ENCODE measurements around the gene EML6.

EML6 gene

GRCh38 chr2:54879598-54880332 is 156.3 kb downstream of the EML6 start:
- no peak for DNase-seq (ENCODE audit: low read depth in 2 of 2)

DNA sequence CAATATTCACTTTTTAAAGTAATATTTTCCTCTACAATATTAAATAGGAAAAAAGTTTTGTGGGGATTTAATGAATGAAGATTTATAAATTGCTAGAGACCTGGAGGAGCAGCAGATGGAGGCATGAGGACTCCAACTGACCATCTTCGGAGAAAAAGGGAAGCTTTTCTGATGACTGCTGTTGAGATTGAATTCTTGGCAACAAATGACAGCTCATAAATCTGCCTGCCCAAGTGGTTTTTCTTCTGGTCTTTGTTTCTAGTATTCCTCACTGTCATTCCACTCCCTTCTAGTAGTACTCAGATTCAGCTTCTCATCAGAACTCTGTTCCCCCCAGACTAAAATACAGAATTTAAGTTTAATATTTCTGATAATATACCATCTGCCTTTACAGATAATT is 157.0 kb downstream of the EML6 start:
- no peak for DNase-seq (ENCODE audit: low read depth in 2 of 2)

DNA sequence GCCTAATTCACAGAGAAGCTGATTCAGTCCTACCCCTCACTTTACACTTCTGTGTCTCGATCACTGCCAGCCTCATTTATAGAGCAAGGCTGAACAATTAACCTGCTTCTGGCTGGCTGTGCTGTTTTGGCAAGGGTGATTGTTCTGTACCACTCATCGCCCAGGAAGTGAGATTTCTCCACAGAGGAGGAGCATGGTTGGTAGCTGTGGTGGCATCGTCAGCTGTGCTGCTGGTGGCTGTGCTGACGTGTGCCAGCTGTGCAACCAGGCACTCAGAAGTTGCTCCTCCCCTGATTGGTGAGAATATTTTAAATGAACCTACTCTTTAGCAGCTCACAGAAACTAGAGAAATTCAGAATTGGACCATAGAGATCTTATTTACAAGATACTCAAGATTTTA is 158.3 kb downstream of the EML6 start:
- DNase-seq (ENCODE audit: low read depth in 2 of 2): no peak

- no peak for DNase-seq (ENCODE audit: low read depth in 2 of 2)
Observed at GRCh38 chr2:54885891-54886290, 162.4 kb downstream of the EML6 start.

DNA sequence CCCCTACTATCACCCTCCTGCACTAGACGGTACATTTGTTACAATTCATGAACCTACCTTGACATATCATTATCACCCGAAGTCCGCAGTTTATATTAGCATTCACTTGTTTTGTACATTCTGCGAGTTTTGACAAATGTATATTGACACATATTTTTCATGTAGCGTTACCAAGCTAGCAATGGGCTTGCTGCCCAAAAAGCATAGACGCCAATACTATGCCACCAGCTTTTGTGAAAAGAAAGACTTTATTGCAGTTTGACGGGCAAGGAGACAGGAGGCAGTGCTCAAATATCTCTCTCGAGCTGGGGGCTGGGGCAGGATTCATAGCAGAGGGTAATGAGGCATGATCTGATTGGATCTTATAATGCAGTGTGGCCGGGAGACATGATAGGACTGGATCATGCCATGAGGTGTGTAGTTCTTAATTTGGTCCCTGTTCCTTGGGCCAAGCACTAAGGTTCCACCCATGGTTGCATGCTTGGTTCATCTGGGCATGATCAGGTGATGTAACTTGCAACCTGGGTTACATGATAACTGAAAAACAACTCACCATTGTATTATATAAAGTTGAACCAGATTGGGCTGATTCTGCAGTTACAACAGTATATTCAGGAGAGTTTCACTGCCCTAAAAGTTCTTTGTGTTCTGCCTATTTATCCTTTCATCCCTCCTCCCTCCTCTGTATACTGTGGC is 164.5 kb downstream of the EML6 start:
- no peak for DNase-seq (ENCODE audit: low read depth in 2 of 2)

GRCh38 chr2:54889053-54889452 is 165.6 kb downstream of the EML6 start:
- DNase-seq (ENCODE audit: low read depth in 2 of 2): no peak

GRCh38 chr2:54891909-54892308 is 168.4 kb downstream of the EML6 start:
- no peak for DNase-seq (ENCODE audit: low read depth in 2 of 2)

- no peak for DNase-seq (ENCODE audit: low read depth in 2 of 2)
Observed at GRCh38 chr2:54894467-54894866, 171.0 kb downstream of the EML6 start.

DNA sequence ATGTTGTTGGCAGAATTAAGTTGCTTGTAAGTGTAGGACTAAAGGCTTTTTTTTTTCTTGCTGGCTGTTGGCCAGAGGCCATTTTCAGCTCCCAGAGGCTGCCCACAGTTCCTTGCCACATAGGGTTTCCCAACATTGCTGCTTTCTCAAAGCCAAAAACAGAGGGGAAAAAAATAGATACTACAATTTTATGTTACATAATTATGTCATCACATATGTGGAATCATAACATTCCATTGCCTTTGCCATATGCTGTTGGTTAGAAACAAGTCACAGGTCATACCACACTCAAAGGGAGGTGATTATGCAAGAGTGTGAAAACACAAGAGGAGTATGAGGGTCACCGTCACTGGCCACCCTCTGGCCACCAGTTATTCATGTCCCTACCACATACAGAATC is 172.3 kb downstream of the EML6 start:
- no peak for DNase-seq (ENCODE audit: low read depth in 2 of 2)

DNA sequence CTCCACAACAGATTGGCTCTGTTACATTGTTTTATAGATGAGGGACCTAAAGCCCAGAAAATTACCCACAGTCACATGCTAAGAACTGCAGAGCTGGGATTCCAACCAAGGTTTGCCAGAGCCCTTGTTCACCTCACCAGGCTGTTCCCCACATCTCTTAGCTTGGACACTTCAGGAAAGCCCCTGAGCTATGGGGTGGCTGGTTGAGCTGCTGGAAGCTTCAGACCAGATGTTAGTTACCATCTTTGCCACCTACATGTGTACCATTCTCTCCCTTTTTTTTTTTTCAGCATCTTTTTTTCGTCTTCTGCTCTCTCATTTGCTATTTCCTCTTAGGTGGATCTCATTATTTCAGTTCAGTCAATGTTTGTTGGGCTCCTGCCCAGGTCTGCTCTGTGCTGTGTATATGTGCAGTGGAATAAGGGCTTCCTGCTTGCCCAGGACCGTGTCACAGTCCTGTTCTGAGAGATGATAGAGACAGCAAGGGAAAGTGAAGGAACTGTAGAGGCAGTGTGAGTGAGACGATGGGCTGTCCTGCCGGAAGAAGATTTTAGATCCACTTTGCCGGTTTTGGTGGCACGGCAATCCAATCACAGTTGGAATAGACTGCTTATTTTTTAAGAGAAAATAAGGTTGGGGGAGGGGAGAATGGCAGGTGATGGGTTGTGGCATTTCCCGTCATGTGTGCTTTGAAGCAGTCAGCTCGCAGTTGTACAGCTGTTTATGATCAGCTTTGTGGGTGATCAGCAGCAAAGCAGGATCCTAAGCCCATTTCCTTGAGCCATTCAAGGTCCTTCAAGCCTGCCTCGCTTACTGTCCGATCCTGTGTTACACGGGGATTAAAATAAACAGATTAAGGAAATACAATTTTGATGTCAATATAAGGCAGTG is 174.2 kb downstream of the EML6 start:
- no peak for DNase-seq (ENCODE audit: low read depth in 2 of 2)

GRCh38 chr2:54898456-54899226 is 175.2 kb downstream of the EML6 start:
- DNase-seq (ENCODE audit: low read depth in 2 of 2): no peak

DNA sequence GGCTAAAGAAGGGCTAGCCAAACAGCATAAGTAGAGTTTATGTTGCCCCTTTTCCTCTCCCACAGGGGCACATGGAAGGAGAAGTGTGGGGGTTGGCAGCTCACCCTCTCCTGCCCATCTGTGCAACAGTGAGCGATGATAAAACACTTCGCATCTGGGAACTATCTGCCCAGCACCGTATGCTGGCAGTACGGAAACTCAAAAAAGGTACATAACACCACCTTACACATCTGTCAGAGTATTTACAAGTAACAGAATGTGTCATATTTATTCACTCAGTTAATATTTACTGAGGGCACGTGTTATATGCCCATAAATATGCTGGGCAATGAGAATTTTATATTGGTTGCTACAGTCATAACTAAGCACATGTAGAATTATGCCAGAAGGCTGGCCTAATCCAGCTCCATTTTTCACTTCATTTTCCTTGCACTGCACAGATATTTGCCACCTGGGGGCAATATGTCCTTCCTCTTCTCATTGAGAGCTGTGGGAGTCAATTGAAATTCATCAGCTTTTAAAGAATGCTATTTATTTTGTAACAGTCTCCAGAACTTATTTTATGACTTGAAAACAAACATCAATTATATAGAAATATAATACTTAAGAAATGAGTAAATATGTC is 176.2 kb downstream of the EML6 start:
- no peak for DNase-seq (ENCODE audit: low read depth in 2 of 2)

DNA sequence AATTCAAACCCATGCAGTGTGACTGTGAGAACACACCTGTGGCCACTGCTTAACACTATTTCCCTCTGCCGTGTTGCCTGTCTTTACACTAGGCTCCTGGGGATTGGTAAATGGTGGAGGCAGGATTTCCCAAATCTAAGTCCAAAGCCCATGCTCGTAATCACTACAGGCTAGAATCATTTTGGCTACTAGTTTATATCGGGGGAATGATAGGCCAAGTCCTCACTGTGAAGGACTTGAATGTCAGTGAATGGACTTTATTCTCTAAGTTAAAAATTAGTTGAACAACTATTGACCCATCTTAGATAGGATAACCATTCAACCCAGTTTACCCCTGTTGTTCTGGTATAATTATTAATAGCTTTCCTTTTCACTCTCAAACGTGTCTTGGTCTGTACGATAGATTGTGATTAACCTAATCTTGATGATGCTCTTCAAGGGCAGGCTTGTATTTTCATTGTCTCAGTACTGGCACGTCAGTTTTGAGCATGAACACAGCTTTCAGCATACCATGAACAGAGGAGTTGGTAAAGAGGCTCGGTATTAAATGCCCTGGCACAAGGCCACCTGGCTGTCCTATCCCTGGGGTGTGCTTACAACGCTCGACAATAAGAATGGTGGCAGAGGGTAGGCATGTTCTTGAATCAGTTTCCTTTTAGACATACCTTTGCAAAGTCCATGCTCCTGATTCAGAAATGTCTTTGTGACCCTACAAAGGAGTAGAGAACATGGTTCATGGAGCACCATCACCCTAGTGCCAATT is 177.9 kb downstream of the EML6 start:
- no peak for DNase-seq (ENCODE audit: low read depth in 2 of 2)

DNA sequence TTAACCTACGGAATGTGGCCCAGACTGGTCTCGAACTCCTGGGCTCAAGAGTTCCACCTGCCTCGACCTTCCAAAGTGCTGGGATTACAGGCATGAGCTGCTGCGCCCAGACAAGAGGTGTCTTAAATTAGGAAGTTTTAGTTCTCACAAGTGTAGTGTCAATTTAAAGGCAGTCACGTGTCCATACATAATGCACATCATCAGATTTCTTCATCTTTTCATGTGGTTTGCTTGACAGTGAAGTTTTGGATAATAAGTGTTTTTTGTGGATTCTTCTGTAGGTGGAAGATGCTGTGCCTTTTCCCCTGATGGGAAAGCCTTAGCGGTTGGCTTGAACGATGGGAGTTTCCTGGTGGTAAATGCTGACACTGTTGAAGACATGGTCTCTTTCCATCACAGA is 179.3 kb downstream of the EML6 start:
- no peak for DNase-seq (ENCODE audit: low read depth in 2 of 2)

DNA sequence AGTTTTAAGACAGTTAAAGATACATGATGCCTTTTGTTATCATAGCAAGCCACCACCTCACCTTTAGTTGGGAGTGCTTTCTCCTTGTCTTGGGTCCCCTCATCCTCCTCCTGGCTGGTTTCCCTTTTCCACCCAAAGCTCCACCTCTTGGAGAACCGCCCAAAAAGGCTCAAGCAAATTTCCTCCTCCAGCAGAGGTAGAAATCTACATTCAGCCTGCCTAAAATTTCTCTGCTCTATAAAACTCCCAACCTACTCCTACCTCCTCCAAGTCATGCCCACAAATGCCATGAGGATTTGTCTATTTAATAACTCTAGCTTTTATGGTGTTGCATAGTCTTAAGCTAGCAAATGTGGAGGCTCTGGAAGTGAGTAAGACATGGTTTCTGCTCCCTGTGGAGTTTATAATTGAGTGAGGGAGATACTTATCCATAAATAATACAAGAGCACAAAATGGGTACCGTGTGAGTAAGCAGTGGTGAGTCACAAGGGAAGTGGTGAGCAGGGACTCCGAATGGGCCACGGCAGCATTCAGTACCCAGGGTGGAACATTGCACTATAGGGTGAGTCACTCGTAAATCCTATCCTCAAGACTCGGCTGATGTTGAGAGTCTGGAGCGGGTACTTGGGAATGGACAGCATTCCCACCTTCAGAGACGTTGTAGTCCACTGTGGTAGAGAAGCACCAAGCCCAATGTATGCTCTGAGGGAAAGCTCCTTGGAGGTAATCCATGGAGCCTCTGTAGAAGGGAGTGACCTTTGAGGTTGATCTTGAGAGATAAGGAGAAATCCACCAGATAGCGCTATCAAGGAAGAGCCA is 180.5 kb downstream of the EML6 start:
- peak; percentile 36 to 56 for DNase-seq (ENCODE audit: low read depth in 2 of 2)

DNA sequence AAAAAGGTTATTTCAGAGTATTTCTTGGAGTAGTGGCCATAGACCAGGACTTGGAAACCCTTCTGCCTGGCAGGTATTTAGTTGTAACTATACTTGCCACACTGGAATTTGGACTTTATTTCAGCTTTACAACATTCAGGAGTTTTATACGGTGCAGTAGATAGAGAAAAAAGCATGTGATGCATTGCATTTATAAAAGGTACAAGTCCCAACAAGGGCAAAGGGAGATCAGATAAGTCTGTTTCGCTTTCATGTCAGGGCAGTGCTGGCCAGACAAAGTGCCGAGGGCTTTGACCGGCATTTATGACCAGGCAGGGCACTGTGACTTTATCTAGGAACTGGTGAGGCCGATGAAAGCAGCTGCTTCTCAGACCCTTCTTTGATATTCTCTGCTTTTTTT is 181.4 kb downstream of the EML6 start:
- no peak for DNase-seq (ENCODE audit: low read depth in 2 of 2)

DNA sequence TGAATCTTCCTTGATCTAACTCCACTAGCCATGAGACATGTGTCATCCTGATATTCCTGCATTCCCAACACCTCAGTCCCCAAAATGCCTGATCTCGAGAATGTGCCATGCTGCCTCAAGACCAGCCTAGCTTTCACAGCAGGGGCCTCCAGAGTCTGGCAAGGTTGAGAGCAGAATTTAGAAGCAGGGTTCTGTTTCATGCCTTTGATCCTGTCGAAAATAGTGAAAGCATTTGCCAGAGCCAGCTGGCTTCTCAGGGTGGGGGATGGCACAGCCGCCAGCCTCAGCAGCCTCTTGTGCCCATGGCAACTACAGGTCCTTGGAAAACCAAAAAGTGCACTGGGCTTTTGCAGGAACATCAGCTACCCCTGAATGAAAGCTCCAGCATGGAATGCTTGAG is 183.3 kb downstream of the EML6 start:
- DNase-seq (ENCODE audit: low read depth in 2 of 2): no peak

DNA sequence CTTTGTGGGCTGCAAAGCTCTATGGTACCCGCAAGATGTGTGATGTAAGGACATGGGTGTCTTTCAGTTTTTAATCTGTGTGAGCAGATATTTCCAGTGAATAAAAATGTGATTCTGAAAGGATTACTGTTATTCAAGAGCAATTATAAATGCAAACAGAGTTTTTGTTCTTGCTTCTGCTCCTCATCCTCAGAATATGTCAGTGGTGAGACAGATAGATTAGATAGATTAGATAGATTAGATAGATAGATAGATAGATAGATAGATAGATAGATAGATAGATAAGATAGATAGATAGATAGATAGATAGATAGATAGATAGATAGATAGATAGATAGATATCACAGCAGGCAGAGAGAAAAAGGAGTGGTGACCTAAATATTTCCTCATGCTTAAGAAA is 184.2 kb downstream of the EML6 start:
- no peak for DNase-seq (ENCODE audit: low read depth in 2 of 2)

DNA sequence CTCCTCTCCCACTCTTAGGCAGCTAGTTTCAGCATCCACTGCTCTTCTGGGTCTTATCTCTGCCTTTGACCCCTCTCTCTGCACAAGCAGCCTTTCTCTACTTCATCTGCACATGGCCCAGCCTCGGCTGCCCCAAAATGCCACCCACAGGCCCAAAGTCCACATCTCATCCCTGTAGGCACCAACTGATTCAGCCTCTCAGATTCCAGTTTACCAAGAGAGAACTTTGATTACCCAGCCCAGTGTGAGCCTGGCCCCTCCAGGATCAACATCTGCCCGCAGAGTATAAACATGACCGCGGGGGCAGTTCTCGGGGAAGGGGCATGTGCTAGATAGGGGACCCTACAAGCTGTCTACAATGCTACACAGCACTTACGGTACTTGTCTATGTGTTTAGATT is 185.1 kb downstream of the EML6 start:
- no peak for DNase-seq (ENCODE audit: low read depth in 2 of 2)

GRCh38 chr2:54909001-54909400 is 185.5 kb downstream of the EML6 start:
- DNase-seq (ENCODE audit: low read depth in 2 of 2): no peak

Measured in stimulated activated CD4-positive, alpha-beta T cell treated with anti-CD3 and anti-CD28 coated beads, Interleukin-4, amount 100 ng/mL, for 48 hours (primary cell).